Measurements from ENCODE around the gene MMP11.

Gene MMP11

DNA sequence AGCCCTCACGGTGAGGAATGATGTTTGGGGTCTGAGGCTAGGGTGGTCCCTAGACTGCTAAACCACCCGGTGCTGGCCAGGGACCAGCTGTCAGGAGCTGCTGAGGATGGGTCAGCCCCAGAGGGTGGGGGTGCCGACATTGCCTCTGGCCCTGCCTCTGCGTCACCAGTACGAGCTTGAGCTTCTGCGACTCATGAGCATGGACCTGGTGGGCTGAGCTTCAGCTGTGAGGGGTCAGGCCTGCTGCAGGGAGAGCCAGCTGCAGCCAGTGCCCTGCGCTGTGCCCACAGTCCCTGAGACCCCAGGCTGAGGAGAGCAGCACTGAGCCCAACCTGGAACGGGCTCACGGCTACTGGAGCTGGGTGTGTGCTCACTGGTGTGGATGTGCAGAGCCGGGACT, 59.1 kb downstream of the MMP11 start:
- DNase-seq (ENCODE audit: low read depth), result no peak

- DNase-seq (ENCODE audit: low read depth), result no peak
These were observed 59.8 kb downstream of the MMP11 start for GRCh38 chr22:23832226-23833016.

DNA sequence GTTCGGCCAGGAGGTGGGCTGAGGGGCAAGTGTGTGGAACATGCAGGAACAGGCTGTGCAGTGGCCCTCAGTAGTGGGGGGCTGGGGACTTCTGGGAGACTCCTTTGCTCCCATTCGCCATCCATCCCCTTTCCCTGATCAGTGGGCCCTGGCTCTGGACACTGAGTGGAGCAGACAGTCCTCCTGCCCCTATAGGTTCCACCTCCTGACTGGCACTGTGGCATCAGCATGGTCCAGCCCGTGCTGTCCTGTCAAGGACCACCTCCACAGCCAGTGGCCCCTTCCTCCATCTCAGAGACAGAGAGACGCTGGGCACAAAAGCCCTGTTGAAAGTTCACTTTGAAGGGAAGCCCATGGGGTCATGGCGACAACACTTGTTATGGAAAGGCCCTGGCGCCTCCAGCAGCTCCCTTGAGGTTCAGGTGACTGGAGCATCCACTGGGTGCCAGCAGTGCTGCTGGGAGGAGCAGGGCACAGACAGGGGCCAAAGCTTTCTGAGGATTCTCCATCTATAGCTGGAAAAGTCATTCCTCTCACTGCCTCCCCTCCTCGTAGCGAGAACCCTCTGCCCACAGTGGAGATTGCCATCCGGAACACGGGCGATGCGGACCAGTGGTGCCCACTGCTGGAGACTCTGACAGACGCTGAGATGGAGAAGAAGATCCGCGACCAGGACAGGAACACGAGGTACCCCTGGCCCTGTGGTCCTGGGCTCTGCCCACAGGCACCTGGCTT, 60.5 kb downstream of the MMP11 start:
- DNase-seq (ENCODE audit: low read depth), result no peak
